Mammary epithelial cell (primary cell): ENCODE data around the gene PODXL2.

Experiments
- CTCF ChIP-seq, 2 donors: IDR thresholded peaks in 1 of 2; conservative IDR thresholded peaks in 1 of 2; 2 replicates each; pipeline ENCODE4 v1.5.1; 2011 to 2012; ENCODE audit warnings: inconsistent platforms in 2 of 2, low read length in 2 of 2, mild to moderate bottlenecking in 2 of 2, control low read depth in 1 of 2, low read depth in 1 of 2; ENCODE audit not compliant: insufficient read depth in 1 of 2; ENCODE audit errors: extremely low read depth in 1 of 2
- EZH2 ChIP-seq: IDR thresholded peaks from 2 replicates; pipeline ENCODE4 v1.6.1; 2012; ENCODE audit warnings: low read length, inconsistent platforms, borderline replicate concordance

GRCh38 chr3:127624063-127624462, 4.9 kb upstream of the PODXL2 start:
- TF ChIP-seq CTCF (conservative IDR thresholded peaks at IDR 0.05 in 1 of 2, IDR thresholded peaks at IDR 0.05 in 1 of 2; ENCODE audit: extremely low read depth in 1 of 2, insufficient read depth in 1 of 2, low read depth in 1 of 2, low read length in 2 of 2) (no peak), EZH2 (no peak)
